ENCODE results near the gene TTI1.

Gene TTI1

GRCh38 chr20:38033330-38034107, at the start of gene TTI1, which contains the start of gene RPRD1B:
Gene TTI1 (minus strand): TSS chr20:38033456. CDS start chr20:38013816, 19,640 bp downstream.
Gene RPRD1B (plus strand): TSS chr20:38033746. CDS start chr20:38033948, 202 bp downstream.
- TF ChIP-seq FOXM1 (IDR thresholded peaks at IDR 0.05; ENCODE audit: borderline replicate concordance, low read depth) (no peak), USF1 (IDR thresholded peaks at IDR 0.05) (no peak), REST (IDR thresholded peaks at IDR 0.05; ENCODE audit: low read depth) (no peak), TAF1 (IDR thresholded peaks at IDR 0.05; ENCODE audit: low read depth) (peak; percentile 91), CEBPB (IDR thresholded peaks at IDR 0.05) (no peak), ZBTB7A (IDR thresholded peaks at IDR 0.05; ENCODE audit: low read depth) (no peak), MAX (IDR thresholded peaks at IDR 0.05) (peak; percentile 91), NFIC (IDR thresholded peaks at IDR 0.05) (no peak; the same call in 1 of the 2 replicates), RAD21 (IDR thresholded peaks at IDR 0.05; ENCODE audit: low read depth) (no peak), TEAD4 (IDR thresholded peaks at IDR 0.05) (no peak), TCF12 (IDR thresholded peaks at IDR 0.05; ENCODE audit: low read depth) (peak; percentile 51; the same call in 1 of the 2 replicates), EGR1 (IDR thresholded peaks at IDR 0.05) (peak; percentile 82), YY1 (IDR thresholded peaks at IDR 0.05; ENCODE audit: low read depth) (peak; percentile 97), EP300 (IDR thresholded peaks at IDR 0.05; ENCODE audit: borderline replicate concordance) (peak; percentile 21; the same call in 1 of the 2 replicates), CREB1 (IDR thresholded peaks at IDR 0.05; ENCODE audit: low read depth) (peak; percentile 94)

GRCh38 chr20:38082894-38083293, 49.6 kb upstream of the TTI1 start:
- no peak for TF ChIP-seq YY1 (IDR thresholded peaks at IDR 0.05; ENCODE audit: low read depth)
- TF ChIP-seq EGR1 (IDR thresholded peaks at IDR 0.05), result no peak
- TF ChIP-seq REST (IDR thresholded peaks at IDR 0.05; ENCODE audit: low read depth), result no peak
- no peak for TF ChIP-seq RAD21 (IDR thresholded peaks at IDR 0.05; ENCODE audit: low read depth)
- TF ChIP-seq MAX (IDR thresholded peaks at IDR 0.05), result no peak
- no peak for TF ChIP-seq TEAD4 (IDR thresholded peaks at IDR 0.05)
- TF ChIP-seq FOXM1 (IDR thresholded peaks at IDR 0.05; ENCODE audit: borderline replicate concordance, low read depth), result no peak
- no peak for TF ChIP-seq ZBTB7A (IDR thresholded peaks at IDR 0.05; ENCODE audit: low read depth)
- no peak for TF ChIP-seq NFIC (IDR thresholded peaks at IDR 0.05)
- no peak for TF ChIP-seq USF1 (IDR thresholded peaks at IDR 0.05)
- TF ChIP-seq CREB1 (IDR thresholded peaks at IDR 0.05; ENCODE audit: low read depth), result no peak
- TF ChIP-seq TAF1 (IDR thresholded peaks at IDR 0.05; ENCODE audit: low read depth), result no peak
- TF ChIP-seq CEBPB (IDR thresholded peaks at IDR 0.05), result no peak
- TF ChIP-seq TCF12 (IDR thresholded peaks at IDR 0.05; ENCODE audit: low read depth), result no peak
- no peak for TF ChIP-seq EP300 (IDR thresholded peaks at IDR 0.05; ENCODE audit: borderline replicate concordance)

GRCh38 chr20:38081575-38081974, 48.3 kb upstream of the TTI1 start:
- TF ChIP-seq EP300 (IDR thresholded peaks at IDR 0.05; ENCODE audit: borderline replicate concordance) (no peak), EGR1 (IDR thresholded peaks at IDR 0.05) (no peak), TCF12 (IDR thresholded peaks at IDR 0.05; ENCODE audit: low read depth) (no peak), USF1 (IDR thresholded peaks at IDR 0.05) (no peak), FOXM1 (IDR thresholded peaks at IDR 0.05; ENCODE audit: borderline replicate concordance, low read depth) (no peak), MAX (IDR thresholded peaks at IDR 0.05) (no peak), RAD21 (IDR thresholded peaks at IDR 0.05; ENCODE audit: low read depth) (no peak), CEBPB (IDR thresholded peaks at IDR 0.05) (no peak), REST (IDR thresholded peaks at IDR 0.05; ENCODE audit: low read depth) (no peak)

Measured in Ishikawa (cell line).